Esophagus muscularis mucosa (tissue), 4 donors: ENCODE data around the gene KLHL10. TPM values are rescaled to one million over a fixed set of nuclear protein-coding genes. Genes with fewer than 3 reads are reported as not detected.
"Not testable (repeated sequence)": the region's sequence is repeated elsewhere in the genome, so short reads cannot be mapped to it uniquely, and the experiment has no call there.

ENCODE experiments used
- DNase-seq: peaks from one replicate; pipeline ENCODE4 v3.0.0-alpha.2; 2017; ENCODE audit errors: extremely low spot score
- H3K27ac ChIP-seq, 4 donors: fragments of 200-600 bp; sonication (generic); replicated peaks in 1 of 4; 1 replicate in 3 of 4; 2 replicates in 1 of 4; pipeline ENCODE4 v1.5.1; 2016 to 2019; ENCODE audit warnings: mild to moderate bottlenecking in 1 of 4
- H3K27me3 ChIP-seq, 4 donors: fragments of 200-600 bp; sonication (generic); one replicate each; pipeline versions ENCODE4 v1.5.1 to v1.6.0; 2016 to 2019
- H3K36me3 ChIP-seq, 4 donors: fragments of 200-600 bp; sonication (generic); one replicate each; pipeline ENCODE4 v1.5.1; 2016 to 2019
- H3K4me1 ChIP-seq, 4 donors: fragments of 200-600 bp; sonication (generic); one replicate each; pipeline ENCODE4 v1.5.1; 2016 to 2019
- H3K4me3 ChIP-seq, 4 donors: fragments of 200-600 bp; sonication (generic); 1 replicate in 2 of 4; 2 replicates in 2 of 4; pipeline ENCODE4 v1.5.1; 2016 to 2019; ENCODE audit warnings: mild to moderate bottlenecking in 4 of 4, moderate library complexity in 1 of 4
- H3K9me3 ChIP-seq, 4 donors: fragments of 200-600 bp; sonication (generic); 1 replicate in 3 of 4; 2 replicates in 1 of 4; pipeline ENCODE4 v1.5.1; 2016 to 2019
- EP300 ChIP-seq: sonication (generic); formaldehyde crosslinking; IDR thresholded peaks from one replicate; pipeline ENCODE4 v1.6.1; 2017; ENCODE audit warnings: antibody characterized with exemption
- POLR2A ChIP-seq: fragments of 450-650 bp; IDR thresholded peaks from one replicate; pipeline ENCODE4 v1.6.1; 2017; ENCODE audit warnings: antibody characterized with exemption, moderate library complexity, mild to moderate bottlenecking, low read depth
- POLR2AphosphoS5 ChIP-seq, 2 donors: sonication (generic); formaldehyde crosslinking; IDR thresholded peaks; one replicate each; pipeline ENCODE4 v1.6.1; 2017; ENCODE audit warnings: antibody characterized with exemption in 2 of 2
- WGBS: methylation state at CpG from one replicate; pipeline ENCODE4 v1.1.5; 2018; 5-methylcytosine and 5-hydroxymethylcytosine counted together
- intact Hi-C: fragments of 100-400 bp; cut with DNase I; formaldehyde crosslinking; loops from one replicate; pipeline ENCODE4 v1.15.1; 2023
- total RNA-seq, 4 donors: library from RNA; depleted of rRNA; stranded (reverse); fragments of >200 nt; gene quantifications; one replicate each; pipeline versions ENCODE4 v1.1.0 to v1.2.1, GENCODE V29; 2016
- TF ChIP-seq, protein P1 (sequence below), 3 experiments: fragments of 200-600 bp in 2 of 3; fragments of 450-650 bp in 1 of 3; sonication (generic) in 2 of 3; IDR thresholded peaks; one replicate each; pipeline ENCODE4 v1.5.1; 2017 to 2019; ENCODE audit warnings: antibody characterized with exemption in 3 of 3, mild to moderate bottlenecking in 2 of 3, moderate library complexity in 1 of 3

The KLHL10 gene
- total RNA-seq, 4 donors from 2014 or later = 1.7 to 3.0 (median 2.7) TPM

DNA sequence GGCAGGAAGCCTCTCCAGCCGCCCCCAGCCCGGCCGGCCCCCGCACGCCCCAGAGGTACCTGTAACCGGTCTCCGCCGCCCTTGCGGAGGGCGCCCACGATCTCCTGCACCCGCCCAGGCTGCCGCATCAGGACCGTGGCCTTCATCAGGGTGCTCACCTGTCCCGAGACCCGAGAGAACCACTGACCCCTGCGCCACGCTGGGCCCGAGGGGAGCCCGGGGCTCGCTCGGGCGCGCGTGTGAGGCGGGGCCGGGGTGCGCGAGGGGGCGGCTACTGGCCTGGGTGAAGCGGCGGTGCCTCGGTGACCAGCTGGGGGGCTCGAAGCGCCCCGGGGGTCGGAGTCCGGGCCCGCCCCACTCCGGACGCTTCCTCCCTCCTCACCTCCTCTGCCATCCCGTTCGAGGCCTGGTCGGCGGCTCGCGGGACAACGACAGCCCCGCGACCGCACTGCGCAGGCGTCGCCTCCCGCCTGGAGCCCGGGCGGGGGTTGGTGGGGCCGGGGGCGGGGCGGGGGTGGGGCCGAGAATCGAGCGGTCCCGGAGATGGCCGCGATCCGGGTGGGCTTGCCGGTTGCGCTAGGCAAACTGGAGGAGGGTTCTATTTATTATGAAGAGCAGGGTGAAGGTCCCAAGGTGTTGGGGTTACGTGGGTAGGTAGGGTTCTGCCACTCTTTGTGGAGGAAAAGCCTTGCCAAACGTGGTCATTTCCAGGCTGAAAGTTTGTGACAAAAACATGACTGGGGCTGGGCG is 1.6 kb upstream of the KLHL10 start, which contains the start of gene NT5C3B:
TSS of gene NT5C3B (minus strand) at position 433 of the 750 bp plus-strand sequence. CDS start at position 394, 39 bp downstream.
- no peaks in the 10 kb centered on the region for H3K27me3 ChIP-seq
- DNase-seq = no peak
- H3K4me3 ChIP-seq = peak within 1 kb of the TSS; percentile 88 to 98 (median 91)
- peaks cover 10 to 25% (median 19%) of the 10 kb centered on the region in 4 donors for H3K36me3 ChIP-seq
- intact Hi-C loops = no loop called here
- peaks cover 11 to 22% (median 19%) of the 10 kb centered on the region in 4 donors for H3K4me1 ChIP-seq
- H3K27ac ChIP-seq = peak within 1 kb of the TSS; percentile 87 to 91 (median 87)
- H3K9me3 ChIP-seq = no peaks in the 10 kb centered on the region
- TF ChIP-seq EP300 (no peak), POLR2AphosphoS5 (IDR thresholded peaks at IDR 0.05) (peak; percentile 58 to 74)
- WGBS = under 1% methylated on average over 14 of the region's 72 CpGs

- peaks cover 11 to 22% (median 19%) of the 10 kb centered on the region in 4 donors for H3K4me1 ChIP-seq
- peaks cover 5 to 18% (median 12%) of the 10 kb centered on the region in 4 donors for H3K36me3 ChIP-seq
- H3K9me3 ChIP-seq = no peaks in the 10 kb centered on the region
- no peak for DNase-seq
- WGBS = 58% methylated on average over 16 of the region's 21 CpGs
- intact Hi-C loops = no loop called here
- TF ChIP-seq POLR2A (no peak), POLR2AphosphoS5 (IDR thresholded peaks at IDR 0.05) (no peak), EP300 (no peak)
- peak overlapping the region; percentile 87 to 91 (median 87) for H3K27ac ChIP-seq
- peak overlapping the region; percentile 88 to 98 (median 91) for H3K4me3 ChIP-seq
- no peaks in the 10 kb centered on the region for H3K27me3 ChIP-seq
Measured at GRCh38 chr17:41836550-41837196, 952 bp upstream of the KLHL10 start.

DNA sequence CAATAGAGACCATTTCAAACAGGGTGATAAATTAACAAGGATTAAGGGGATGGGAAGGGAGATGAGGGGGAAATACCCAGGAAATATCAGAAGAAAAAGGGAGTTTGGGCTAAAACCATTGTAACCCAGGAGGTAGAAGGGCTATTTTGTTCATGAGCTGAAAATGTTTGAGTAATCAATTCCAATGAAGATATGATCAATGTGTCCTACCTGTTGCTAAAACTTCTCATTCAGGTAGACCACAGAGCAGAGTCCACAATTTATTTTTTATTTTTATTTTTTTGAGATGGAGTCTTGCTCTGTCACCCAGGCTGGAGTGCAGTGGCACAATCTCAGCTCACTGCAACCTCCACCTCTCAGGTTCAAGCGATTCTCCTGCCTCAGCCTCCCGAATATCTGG is 1.8 kb downstream of the KLHL10 start:
- DNase-seq, H3K4me3 ChIP-seq, intact Hi-C loops, H3K36me3 ChIP-seq, H3K27ac ChIP-seq, H3K9me3 ChIP-seq, H3K27me3 ChIP-seq: not testable (repeated sequence)
- H3K4me1 ChIP-seq = peaks cover 11 to 19% (median 17%) of the 10 kb centered on the region in 4 donors
- WGBS = 98% methylated on average over 2 of the region's 2 CpGs

GRCh38 chr17:41840781-41841180 is 3.2 kb downstream of the KLHL10 start:
- H3K36me3 ChIP-seq, H3K27ac ChIP-seq, H3K4me3 ChIP-seq, H3K4me1 ChIP-seq, DNase-seq, H3K9me3 ChIP-seq, H3K27me3 ChIP-seq, intact Hi-C loops: not testable (repeated sequence)
- 93% methylated on average over 6 of the region's 6 CpGs for WGBS

- WGBS = 93% methylated on average over 6 of the region's 6 CpGs
- Histone ChIP-seq H3K9me3 (no peaks in the 10 kb centered on the region), H3K4me3 (no peak overlapping the region), H3K27me3 (no peaks in the 10 kb centered on the region), H3K36me3 (peaks cover 0 to 4% (median 0%) of the 10 kb centered on the region in 4 donors), H3K27ac (no peak overlapping the region), H3K4me1 (peaks cover 7 to 20% (median 16%) of the 10 kb centered on the region in 4 donors)
- no peak for DNase-seq
- no peak for TF ChIP-seq POLR2AphosphoS5 (IDR thresholded peaks at IDR 0.05)
- TF ChIP-seq POLR2A = no peak
- TF ChIP-seq, protein P1, sequence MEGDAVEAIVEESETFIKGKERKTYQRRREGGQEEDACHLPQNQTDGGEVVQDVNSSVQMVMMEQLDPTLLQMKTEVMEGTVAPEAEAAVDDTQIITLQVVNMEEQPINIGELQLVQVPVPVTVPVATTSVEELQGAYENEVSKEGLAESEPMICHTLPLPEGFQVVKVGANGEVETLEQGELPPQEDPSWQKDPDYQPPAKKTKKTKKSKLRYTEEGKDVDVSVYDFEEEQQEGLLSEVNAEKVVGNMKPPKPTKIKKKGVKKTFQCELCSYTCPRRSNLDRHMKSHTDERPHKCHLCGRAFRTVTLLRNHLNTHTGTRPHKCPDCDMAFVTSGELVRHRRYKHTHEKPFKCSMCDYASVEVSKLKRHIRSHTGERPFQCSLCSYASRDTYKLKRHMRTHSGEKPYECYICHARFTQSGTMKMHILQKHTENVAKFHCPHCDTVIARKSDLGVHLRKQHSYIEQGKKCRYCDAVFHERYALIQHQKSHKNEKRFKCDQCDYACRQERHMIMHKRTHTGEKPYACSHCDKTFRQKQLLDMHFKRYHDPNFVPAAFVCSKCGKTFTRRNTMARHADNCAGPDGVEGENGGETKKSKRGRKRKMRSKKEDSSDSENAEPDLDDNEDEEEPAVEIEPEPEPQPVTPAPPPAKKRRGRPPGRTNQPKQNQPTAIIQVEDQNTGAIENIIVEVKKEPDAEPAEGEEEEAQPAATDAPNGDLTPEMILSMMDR (IDR thresholded peaks at IDR 0.05) = no peak
- no peak for TF ChIP-seq EP300
- intact Hi-C loops = no loop called here
Measured at GRCh38 chr17:41844971-41845370, 7.3 kb downstream of the KLHL10 start.

GRCh38 chr17:41848788-41849187 is 11.2 kb downstream of the KLHL10 start:
- TF ChIP-seq EP300 (no peak), POLR2A (no peak), POLR2AphosphoS5 (IDR thresholded peaks at IDR 0.05) (no peak)
- TF ChIP-seq, protein P1 (IDR thresholded peaks at IDR 0.05) = no peak
- WGBS = 53% methylated on average over 4 of the region's 4 CpGs
- H3K4me3 ChIP-seq = no peak overlapping the region
- H3K4me1 ChIP-seq = peaks cover 8 to 32% (median 24%) of the 10 kb centered on the region in 4 donors
- peaks cover 1 to 13% (median 4%) of the 10 kb centered on the region in 4 donors for H3K36me3 ChIP-seq
- no peak overlapping the region for H3K27ac ChIP-seq
- H3K27me3 ChIP-seq = no peaks in the 10 kb centered on the region
- no peak for DNase-seq
- no peaks in the 10 kb centered on the region for H3K9me3 ChIP-seq
- intact Hi-C loops = no loop called here
